Measurements from ENCODE around the gene TEKT5.

Gene TEKT5

GRCh38 chr16:10581507-10581906 lies 113.2 kb downstream of the TEKT5 start:
- Histone ChIP-seq H3K9me3 (ENCODE audit: insufficient read depth, low read depth, low read length) (no peaks in the 10 kb centered on the region), H3K4me1 (ENCODE audit: insufficient read depth, low read length, poor library complexity, severe bottlenecking) (no peaks in the 10 kb centered on the region), H3F3A (ENCODE audit: low read depth) (no peaks in the 10 kb centered on the region), H3K4me2 (ENCODE audit: low read depth, low read length, poor library complexity, severe bottlenecking) (no peak overlapping the region), H3K36me3 (ENCODE audit: insufficient read depth, low read length) (no peaks in the 10 kb centered on the region), H2AFZ (ENCODE audit: low read length) (no peak overlapping the region), H3K27me3 (ENCODE audit: insufficient read depth, low read length, poor library complexity, severe bottlenecking) (no peaks in the 10 kb centered on the region), H3K9me2 (replicated peaks; ENCODE audit: low read depth, low read length) (no peaks in the 10 kb centered on the region), H3K9ac (ENCODE audit: low read depth, low read length, poor library complexity, severe bottlenecking) (no peak overlapping the region), H4K20me1 (ENCODE audit: insufficient read depth, low read length, poor library complexity, severe bottlenecking) (no peaks in the 10 kb centered on the region), H3K79me2 (ENCODE audit: insufficient read depth, low read length) (no peaks in the 10 kb centered on the region), H3K4me3 (ENCODE audit: low read length, poor library complexity, severe bottlenecking) (no peak overlapping the region)
- TF ChIP-seq CTCF (conservative IDR thresholded peaks at IDR 0.05; ENCODE audit: low read length), result no peak
- TF ChIP-seq EZH2phosphoT487 (IDR thresholded peaks at IDR 0.05; ENCODE audit: borderline replicate concordance), result no peak

GRCh38 chr16:10580883-10581247 lies 113.9 kb downstream of the TEKT5 start:
- H2AFZ ChIP-seq (ENCODE audit: low read length), result no peak overlapping the region
- no peaks in the 10 kb centered on the region for H3K79me2 ChIP-seq (ENCODE audit: insufficient read depth, low read length)
- no peak overlapping the region for H3K9ac ChIP-seq (ENCODE audit: low read depth, low read length, poor library complexity, severe bottlenecking)
- H3K9me3 ChIP-seq (ENCODE audit: insufficient read depth, low read depth, low read length), result no peaks in the 10 kb centered on the region
- H3K4me3 ChIP-seq (ENCODE audit: low read length, poor library complexity, severe bottlenecking), result no peak overlapping the region
- no peaks in the 10 kb centered on the region for H3F3A ChIP-seq (ENCODE audit: low read depth)
- H3K36me3 ChIP-seq (ENCODE audit: insufficient read depth, low read length), result no peaks in the 10 kb centered on the region
- no peak overlapping the region for H3K4me2 ChIP-seq (ENCODE audit: low read depth, low read length, poor library complexity, severe bottlenecking)
- no peaks in the 10 kb centered on the region for H3K9me2 ChIP-seq (replicated peaks; ENCODE audit: low read depth, low read length)
- no peak for TF ChIP-seq CTCF (conservative IDR thresholded peaks at IDR 0.05; ENCODE audit: low read length)
- TF ChIP-seq EZH2phosphoT487 (IDR thresholded peaks at IDR 0.05; ENCODE audit: borderline replicate concordance), result no peak
- H4K20me1 ChIP-seq (ENCODE audit: insufficient read depth, low read length, poor library complexity, severe bottlenecking), result no peaks in the 10 kb centered on the region
- H3K27me3 ChIP-seq (ENCODE audit: insufficient read depth, low read length, poor library complexity, severe bottlenecking), result no peaks in the 10 kb centered on the region
- H3K4me1 ChIP-seq (ENCODE audit: insufficient read depth, low read length, poor library complexity, severe bottlenecking), result no peaks in the 10 kb centered on the region

- Histone ChIP-seq H2AFZ (ENCODE audit: low read length) (no peak within 1 kb of the TSS), H3K27me3 (ENCODE audit: insufficient read depth, low read length, poor library complexity, severe bottlenecking) (no peaks in the 10 kb centered on the region), H3K9me3 (ENCODE audit: insufficient read depth, low read depth, low read length) (no peaks in the 10 kb centered on the region), H3K4me3 (ENCODE audit: low read length, poor library complexity, severe bottlenecking) (no peak within 1 kb of the TSS), H3K9ac (ENCODE audit: low read depth, low read length, poor library complexity, severe bottlenecking) (no peak within 1 kb of the TSS), H3K36me3 (ENCODE audit: insufficient read depth, low read length) (no peaks in the 10 kb centered on the region), H3F3A (ENCODE audit: low read depth) (no peaks in the 10 kb centered on the region), H4K20me1 (ENCODE audit: insufficient read depth, low read length, poor library complexity, severe bottlenecking) (no peaks in the 10 kb centered on the region), H3K79me2 (ENCODE audit: insufficient read depth, low read length) (no peaks in the 10 kb centered on the region), H3K9me2 (replicated peaks; ENCODE audit: low read depth, low read length) (no peaks in the 10 kb centered on the region), H3K4me1 (ENCODE audit: insufficient read depth, low read length, poor library complexity, severe bottlenecking) (no peaks in the 10 kb centered on the region), H3K4me2 (ENCODE audit: low read depth, low read length, poor library complexity, severe bottlenecking) (no peak within 1 kb of the TSS)
- no peak for TF ChIP-seq EZH2phosphoT487 (IDR thresholded peaks at IDR 0.05; ENCODE audit: borderline replicate concordance)
- TF ChIP-seq CTCF (conservative IDR thresholded peaks at IDR 0.05; ENCODE audit: low read length), result no peak
Observed at GRCh38 chr16:10579965-10580882, 114.5 kb downstream of the TEKT5 start, which contains the start of gene EMP2. Gene EMP2, minus strand, starts transcription at chr16:10580598. Its CDS starts 32,981 bp downstream, at chr16:10547617.
